Mesothelial cell of epicardium (in vitro differentiated cells): ENCODE results near the gene PHLDA2. TPM values are rescaled to one million over a fixed set of nuclear protein-coding genes. Genes with fewer than 3 reads are reported as not detected.
A peak's percentile ranks its signal among the peaks of the same experiment; 100 is the strongest.

Experiments used
- DNase-seq, 2 experiments: peaks; one replicate each; pipeline ENCODE4 v3.0.0; 2021; ENCODE audit warnings: low spot score in 2 of 2; ENCODE audit not compliant: unreplicated experiment in 2 of 2
- H3K27ac Mint-ChIP-seq: 2 replicates; pipeline ENCODE4 v1.8.0; 2021; ENCODE audit warnings: mixed read lengths
- H3K27me3 Mint-ChIP-seq: 2 replicates; pipeline ENCODE4 v1.8.0; 2021; ENCODE audit warnings: low read depth, mixed read lengths
- H3K36me3 Mint-ChIP-seq: 2 replicates; pipeline ENCODE4 v1.8.0; 2021; ENCODE audit warnings: mixed read lengths
- H3K4me1 Mint-ChIP-seq: 2 replicates; pipeline ENCODE4 v1.8.0; 2021; ENCODE audit warnings: mixed read lengths
- H3K4me3 Mint-ChIP-seq: 2 replicates; pipeline ENCODE4 v1.8.0; 2021; ENCODE audit warnings: mild to moderate bottlenecking, moderate library complexity, mixed read lengths
- H3K9me3 Mint-ChIP-seq: 2 replicates; pipeline ENCODE4 v1.8.0; 2021; ENCODE audit warnings: mixed read lengths
- total RNA-seq: library from RNA; stranded (reverse); gene quantifications from 3 replicates; pipeline ENCODE4 v1.2.1, GENCODE V29; 2021
- TF ChIP-seq, protein P1 (sequence below): fragments of 200-600 bp; sonication (generic); IDR thresholded peaks from one replicate; pipeline ENCODE4 v1.5.0; 2021; ENCODE audit warnings: antibody characterized with exemption; ENCODE audit not compliant: unreplicated experiment

Gene PHLDA2
- total RNA-seq, 1 donor from 2014 or later: 1.9 TPM

DNA sequence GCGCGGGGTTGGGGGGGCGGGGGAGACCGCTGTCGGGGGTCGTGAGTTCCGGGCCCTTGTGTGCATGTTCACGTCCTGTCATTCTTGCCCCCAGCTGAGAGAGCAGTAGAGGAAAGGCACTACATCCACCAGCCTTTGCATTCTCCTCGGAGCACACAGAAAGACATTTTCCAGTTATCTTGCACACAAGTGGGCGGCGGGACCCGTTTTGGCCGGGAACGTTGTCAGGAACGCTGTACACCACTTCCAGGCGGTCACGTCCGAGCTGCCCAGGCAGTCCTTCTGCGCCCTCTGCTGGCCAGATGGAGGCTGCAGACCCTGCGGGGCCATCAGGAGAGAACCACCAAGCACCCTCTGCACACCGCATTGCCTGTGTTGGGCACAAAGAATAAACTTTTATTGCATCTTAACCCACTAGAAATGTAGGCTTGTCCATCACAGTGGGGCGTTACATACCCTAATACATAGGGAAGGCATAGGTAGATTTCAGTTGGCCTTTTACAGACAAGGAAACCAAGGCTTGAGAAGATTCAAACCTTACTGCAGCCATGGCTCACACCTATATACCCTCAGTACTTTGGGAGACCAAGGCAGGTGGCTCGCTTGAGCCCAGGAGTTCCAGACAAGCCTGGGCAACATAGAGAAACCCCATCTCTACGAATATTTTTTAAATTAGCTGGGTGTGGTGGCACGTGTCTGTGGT, 40.8 kb downstream of the PHLDA2 start:
- no peaks in the 10 kb centered on the region for H3K27me3 Mint-ChIP-seq
- H3K4me3 Mint-ChIP-seq: no peak overlapping the region
- peaks cover 31% of the 10 kb centered on the region for H3K4me1 Mint-ChIP-seq
- DNase-seq: peak; percentile 81 to 94
- no peak overlapping the region for H3K27ac Mint-ChIP-seq
- TF ChIP-seq, protein P1, sequence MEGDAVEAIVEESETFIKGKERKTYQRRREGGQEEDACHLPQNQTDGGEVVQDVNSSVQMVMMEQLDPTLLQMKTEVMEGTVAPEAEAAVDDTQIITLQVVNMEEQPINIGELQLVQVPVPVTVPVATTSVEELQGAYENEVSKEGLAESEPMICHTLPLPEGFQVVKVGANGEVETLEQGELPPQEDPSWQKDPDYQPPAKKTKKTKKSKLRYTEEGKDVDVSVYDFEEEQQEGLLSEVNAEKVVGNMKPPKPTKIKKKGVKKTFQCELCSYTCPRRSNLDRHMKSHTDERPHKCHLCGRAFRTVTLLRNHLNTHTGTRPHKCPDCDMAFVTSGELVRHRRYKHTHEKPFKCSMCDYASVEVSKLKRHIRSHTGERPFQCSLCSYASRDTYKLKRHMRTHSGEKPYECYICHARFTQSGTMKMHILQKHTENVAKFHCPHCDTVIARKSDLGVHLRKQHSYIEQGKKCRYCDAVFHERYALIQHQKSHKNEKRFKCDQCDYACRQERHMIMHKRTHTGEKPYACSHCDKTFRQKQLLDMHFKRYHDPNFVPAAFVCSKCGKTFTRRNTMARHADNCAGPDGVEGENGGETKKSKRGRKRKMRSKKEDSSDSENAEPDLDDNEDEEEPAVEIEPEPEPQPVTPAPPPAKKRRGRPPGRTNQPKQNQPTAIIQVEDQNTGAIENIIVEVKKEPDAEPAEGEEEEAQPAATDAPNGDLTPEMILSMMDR: peak; percentile 92
- no peaks in the 10 kb centered on the region for H3K36me3 Mint-ChIP-seq
- no peaks in the 10 kb centered on the region for H3K9me3 Mint-ChIP-seq

DNA sequence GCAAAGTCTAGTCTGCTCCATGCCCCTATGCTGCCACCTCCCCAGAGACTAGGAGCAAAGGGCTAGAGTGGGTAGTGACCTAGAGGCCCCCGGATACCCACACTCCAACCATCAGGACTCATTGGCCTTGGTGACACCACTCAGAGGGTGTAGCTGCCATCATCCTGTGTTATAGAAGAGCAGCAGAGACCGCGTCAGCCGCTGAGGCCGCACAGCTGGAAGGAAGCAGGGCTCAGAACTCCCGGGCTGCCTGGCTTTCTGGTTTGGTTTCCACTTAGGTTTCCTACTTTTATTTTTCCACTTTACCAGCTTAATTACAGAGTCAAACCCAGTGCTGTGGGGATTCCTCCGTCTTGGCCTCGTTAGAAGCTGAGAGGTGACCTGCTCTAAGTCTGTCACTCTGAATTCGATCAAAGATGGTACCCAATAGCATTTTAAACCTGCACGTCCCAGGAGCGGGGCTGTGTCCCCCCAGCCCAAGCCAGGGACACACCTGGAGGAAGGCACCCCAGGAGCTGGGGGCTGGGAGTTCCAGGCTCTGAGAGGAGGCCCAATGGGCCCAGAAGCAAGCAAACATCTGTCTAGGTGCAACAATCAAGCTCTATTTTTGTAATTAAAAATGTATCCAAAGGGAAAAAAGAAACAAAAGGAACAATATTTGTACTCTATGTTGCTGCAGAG, 41.6 kb downstream of the PHLDA2 start:
- no peaks in the 10 kb centered on the region for H3K27me3 Mint-ChIP-seq
- peaks cover 5% of the 10 kb centered on the region for H3K36me3 Mint-ChIP-seq
- H3K4me1 Mint-ChIP-seq: peaks cover 36% of the 10 kb centered on the region
- peak overlapping the region; percentile 78 for H3K27ac Mint-ChIP-seq
- peak overlapping the region; percentile 30 for H3K4me3 Mint-ChIP-seq
- DNase-seq: no peak
- TF ChIP-seq, protein P1: no peak
- no peaks in the 10 kb centered on the region for H3K9me3 Mint-ChIP-seq

DNA sequence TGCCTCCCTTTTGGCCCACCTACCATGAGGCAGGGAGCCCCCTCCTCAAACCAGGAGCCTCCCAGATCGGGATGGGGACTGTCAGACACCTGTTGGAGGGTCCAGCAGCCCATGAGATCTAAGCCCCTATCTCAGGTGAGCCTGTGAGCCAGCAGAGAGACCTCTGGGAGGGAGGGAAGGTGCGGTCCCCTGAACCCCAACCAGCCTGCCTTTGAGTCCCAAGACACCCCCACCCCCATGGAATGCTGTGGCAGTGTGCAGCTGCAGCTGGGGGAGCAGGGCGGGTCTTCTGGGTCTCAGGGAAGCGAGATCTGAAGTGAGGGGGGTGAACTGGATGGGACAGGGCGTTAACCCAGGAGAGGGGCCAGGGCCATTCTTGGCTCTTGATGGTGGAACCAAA, 42.3 kb downstream of the PHLDA2 start:
- DNase-seq: no peak
- H3K36me3 Mint-ChIP-seq: peaks cover 5% of the 10 kb centered on the region
- TF ChIP-seq, protein P1: no peak
- peak overlapping the region; percentile 64 for H3K27ac Mint-ChIP-seq
- H3K27me3 Mint-ChIP-seq: no peaks in the 10 kb centered on the region
- no peaks in the 10 kb centered on the region for H3K9me3 Mint-ChIP-seq
- H3K4me3 Mint-ChIP-seq: peak overlapping the region; percentile 54
- H3K4me1 Mint-ChIP-seq: peaks cover 38% of the 10 kb centered on the region

DNA sequence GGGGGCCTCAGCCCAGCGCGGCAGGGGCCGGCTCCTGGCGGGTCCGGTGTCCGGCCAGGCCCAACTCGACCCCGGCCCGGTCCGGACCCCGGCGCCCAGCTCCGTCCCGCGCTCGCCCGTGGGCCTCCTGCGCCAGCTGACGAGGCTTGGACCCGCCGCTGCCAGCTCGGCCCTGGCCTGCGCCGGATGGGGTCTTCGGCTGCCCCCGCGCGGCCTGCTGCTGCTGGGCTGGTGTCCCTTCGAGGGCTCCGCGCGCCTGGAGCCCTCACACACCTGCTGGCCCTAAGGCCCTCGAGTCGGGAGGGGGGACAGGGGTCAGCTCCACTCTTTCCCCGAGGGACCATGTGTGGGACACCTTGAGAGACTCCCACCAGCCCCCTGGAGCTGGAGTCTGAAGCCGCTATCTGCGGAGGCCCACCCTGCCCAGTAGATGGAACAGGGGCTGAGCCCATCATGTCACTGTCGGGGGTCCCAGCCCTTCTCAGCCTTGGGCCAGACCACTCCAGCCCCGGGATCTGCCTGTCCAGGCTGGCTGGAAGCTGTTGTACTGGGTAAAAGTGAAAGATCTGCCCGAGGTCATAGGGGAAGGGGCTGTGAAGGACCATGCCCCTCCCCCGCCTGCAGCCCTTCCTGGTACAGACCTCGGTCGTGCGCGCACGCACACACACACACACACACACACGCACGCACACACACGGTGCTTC, 42.9 kb downstream of the PHLDA2 start:
- peak overlapping the region; percentile 54 for H3K4me3 Mint-ChIP-seq
- H3K27me3 Mint-ChIP-seq: no peaks in the 10 kb centered on the region
- peak overlapping the region; percentile 64 for H3K27ac Mint-ChIP-seq
- DNase-seq: peak in 1 of 2 experiments; percentile 65
- H3K36me3 Mint-ChIP-seq: peaks cover 5% of the 10 kb centered on the region
- peaks cover 36% of the 10 kb centered on the region for H3K4me1 Mint-ChIP-seq
- TF ChIP-seq, protein P1: no peak
- H3K9me3 Mint-ChIP-seq: no peaks in the 10 kb centered on the region

DNA sequence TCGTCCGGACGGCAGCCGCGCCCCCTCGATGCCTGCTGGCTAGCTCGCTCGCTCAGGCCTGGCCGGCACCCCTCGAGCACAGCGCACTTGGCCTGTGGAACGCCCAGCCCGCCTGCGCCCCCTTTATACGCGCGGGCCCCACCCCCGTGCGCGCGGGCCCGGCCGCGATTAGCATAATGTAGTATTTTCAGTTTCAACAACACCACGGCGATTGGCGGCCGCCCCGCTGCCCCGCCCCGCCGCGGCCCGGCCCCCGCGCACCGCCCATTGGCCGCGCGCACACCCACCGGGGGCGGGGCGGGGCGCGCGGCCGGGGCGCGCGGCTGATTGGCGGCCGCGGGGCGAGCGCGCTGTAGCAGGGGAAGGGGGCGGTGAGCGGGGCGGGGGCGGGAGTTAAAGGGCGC, 43.5 kb downstream of the PHLDA2 start, which contains the start of gene CDKN1C:
TSS of gene CDKN1C (minus strand) at position 98 of the 404 bp plus-strand sequence. CDS start 319 bp downstream, outside the sequence.
- DNase-seq: peak; percentile 78 to 91
- Mint-ChIP-seq H3K27me3 (no peaks in the 10 kb centered on the region), H3K4me1 (peaks cover 40% of the 10 kb centered on the region), H3K9me3 (no peaks in the 10 kb centered on the region), H3K4me3 (peak within 1 kb of the TSS; percentile 94), H3K36me3 (peaks cover 5% of the 10 kb centered on the region), H3K27ac (peak within 1 kb of the TSS; percentile 94)
- TF ChIP-seq, protein P1: no peak
